K562 (cell line): Measurements from ENCODE around the gene UBR3. TPM values are rescaled to one million over a fixed set of nuclear protein-coding genes. Genes with fewer than 3 reads are reported as not detected.
A peak's percentile ranks its signal among the peaks of the same experiment; 100 is the strongest.

ENCODE experiments used
- ATAC-seq: fragments of 200-7000 bp; cut with Tn5 transposase; 3 replicates; pipeline ENCODE4 v1.9.1; 2020; ENCODE audit warnings: moderate library complexity
- BruUV-seq: library from RNA; stranded (reverse); fragments of 400-500 nt; replicated peaks from 2 replicates; lab custom pipeline; 2021; lab: Mats Ljungman, UMichigan
- CTCF ChIA-PET: fragments of 300-600 bp; formaldehyde crosslinking; extraction: SDS; loops from one replicate; lab custom pipeline; 2021; ENCODE audit warnings: low intra/inter-chr PET ratio; lab: Yijun Ruan, JAX
- POLR2A ChIA-PET: fragments of 300-600, 350-650 bp; sonication (Branson Sonifier 250); formaldehyde crosslinking; extraction: SDS; loops from one replicate; lab custom pipeline; 2021; ENCODE audit warnings: antibody characterized with exemption, inconsistent platforms; lab: Yijun Ruan, JAX
- DNase-seq, 4 experiments: peaks; one replicate each; pipeline versions ENCODE4 v3.0.0 to v3.0.0-alpha.2; 2011 to 2018; ENCODE audit warnings: low spot score in 3 of 4, mixed read lengths in 3 of 4; ENCODE audit errors: extremely low read depth in 1 of 4
- FAIRE-seq: peaks from 2 replicates; lab custom pipeline; 2011; peaks lifted over from hg19 to GRCh38; lab: Jason Lieb, UNC
- H2AFZ ChIP-seq: 2 replicates; pipeline ENCODE4 v1.6.0; 2011; ENCODE audit warnings: low read depth, low read length, control low read depth, inconsistent platforms
- H3K27ac ChIP-seq: fragments of 200-600 bp; 3 replicates; pipeline ENCODE4 v1.8.0; 2011; ENCODE audit warnings: low read depth, mild to moderate bottlenecking, control low read depth, inconsistent platforms, low read length, moderate library complexity, mixed read lengths; ENCODE audit errors: extremely low read depth
- H3K27me3 ChIP-seq, 2 experiments: fragments of 300-600 bp in 1 of 2; 2 replicates in 1 of 2; 3 replicates in 1 of 2; pipeline versions ENCODE4 v1.6.0 to v1.8.0; 2011; ENCODE audit warnings: inconsistent platforms in 2 of 2, low read length in 2 of 2, mild to moderate bottlenecking in 1 of 2, mixed read lengths in 1 of 2, moderate library complexity in 1 of 2; ENCODE audit not compliant: control insufficient read depth in 2 of 2, insufficient read depth in 2 of 2
- H3K36me3 ChIP-seq: fragments of 300-600 bp; 3 replicates; pipeline ENCODE4 v1.8.0; 2011; ENCODE audit warnings: mild to moderate bottlenecking, low read length, inconsistent platforms; ENCODE audit not compliant: control insufficient read depth, insufficient read depth
- H3K4me1 ChIP-seq, 2 experiments: fragments of 200-600 bp in 1 of 2; replicated peaks in 1 of 2; 2 replicates in 1 of 2; 3 replicates in 1 of 2; pipeline versions ENCODE4 v1.5.1 to v1.8.0; 2011; ENCODE audit warnings: inconsistent platforms in 2 of 2, low read length in 2 of 2, mild to moderate bottlenecking in 1 of 2, mixed read lengths in 1 of 2, moderate library complexity in 1 of 2; ENCODE audit not compliant: control insufficient read depth in 2 of 2, insufficient read depth in 2 of 2
- H3K4me2 ChIP-seq: 2 replicates; pipeline ENCODE4 v1.6.1; 2011; ENCODE audit warnings: low read length, control low read depth, inconsistent platforms, mixed read lengths; ENCODE audit not compliant: insufficient read depth
- H3K4me3 ChIP-seq: fragments of 200-600 bp; sonication (generic), shearing (Covaris generic); 2 replicates; pipeline ENCODE4 v1.5.1; 2016; ENCODE audit warnings: control low read depth, inconsistent platforms
- H3K79me2 ChIP-seq: fragments of 200-600 bp; 3 replicates; pipeline ENCODE4 v1.8.0; 2011; ENCODE audit warnings: low read length, inconsistent platforms; ENCODE audit not compliant: control insufficient read depth, insufficient read depth
- H3K9ac ChIP-seq, 2 experiments: 2 replicates each; pipeline versions ENCODE4 v1.6.0 to v1.6.1; 2011; ENCODE audit warnings: low read depth in 2 of 2, low read length in 2 of 2, control low read depth in 1 of 2, inconsistent platforms in 1 of 2, mild to moderate bottlenecking in 1 of 2, mixed read lengths in 1 of 2; ENCODE audit not compliant: insufficient read depth in 1 of 2
- H3K9me1 ChIP-seq: one replicate; pipeline ENCODE4 v1.6.0; 2011; ENCODE audit warnings: inconsistent platforms, mild to moderate bottlenecking, low read length, moderate library complexity; ENCODE audit not compliant: control insufficient read depth, insufficient read depth
- H3K9me3 ChIP-seq: replicated peaks from 2 replicates; pipeline ENCODE4 v1.5.1; 2011; ENCODE audit warnings: low read depth, low read length, inconsistent platforms; ENCODE audit not compliant: control insufficient read depth, insufficient read depth
- H4K20me1 ChIP-seq: replicated peaks from 2 replicates; pipeline ENCODE4 v1.6.1; 2011; ENCODE audit warnings: low read length, inconsistent platforms, mixed read lengths; ENCODE audit not compliant: control insufficient read depth, insufficient read depth
- ARID3A ChIP-seq: IDR thresholded peaks from 2 replicates; pipeline ENCODE4 v1.6.1; 2012; ENCODE audit warnings: low read depth, low read length, improper control_type of control experiment, borderline replicate concordance
- CCNT2 ChIP-seq: IDR thresholded peaks from 2 replicates; pipeline ENCODE4 v1.6.1; 2011; ENCODE audit warnings: borderline replicate concordance, low read depth, mild to moderate bottlenecking, moderate library complexity, mixed read lengths, low read length; ENCODE audit not compliant: insufficient read length; ENCODE audit errors: extremely low read depth
- CEBPG ChIP-seq, 3 experiments: fragments of 200-800 bp in 1 of 3; sonication (Bioruptor generic) in 1 of 3; sonication (generic) in 1 of 3; formaldehyde crosslinking in 1 of 3; IDR thresholded peaks in 2 of 3; conservative IDR thresholded peaks in 1 of 3; 2 replicates each; pipeline versions ENCODE4 v1.6.1 to v1.8.0; 2016 to 2022; ENCODE audit warnings: missing compliant biosample characterization in 2 of 3, missing genetic modification characterization in 2 of 3, mild to moderate bottlenecking in 1 of 3, missing genetic modification reagents in 1 of 3
- DEAF1 ChIP-seq: fragments of 450-650 bp; formaldehyde crosslinking; IDR thresholded peaks from 2 replicates; pipeline ENCODE4 v1.4.0; 2020; ENCODE audit warnings: mild to moderate bottlenecking, moderate library complexity
- E2F3 ChIP-seq: fragments of 250-450 bp; sonication (Bioruptor Pico); IDR thresholded peaks from 2 replicates; pipeline ENCODE4 v1.4.0; 2020; ENCODE audit warnings: mild to moderate bottlenecking
- HLTF ChIP-seq: fragments of 450-650 bp; IDR thresholded peaks from 2 replicates; pipeline ENCODE4 v1.6.1; 2016
- IRF2 ChIP-seq: sonication (generic); formaldehyde crosslinking; IDR thresholded peaks from 2 replicates; pipeline ENCODE4 v1.8.1; 2022; ENCODE audit warnings: mild to moderate bottlenecking, missing genetic modification reagents
- MAFF ChIP-seq: IDR thresholded peaks from 2 replicates; pipeline ENCODE4 v1.6.1; 2012; ENCODE audit warnings: low read length, improper control_type of control experiment
- MAFG ChIP-seq: fragments of 450-650 bp; conservative IDR thresholded peaks from 2 replicates; pipeline ENCODE4 v1.6.1; 2016; ENCODE audit warnings: missing genetic modification characterization, missing compliant biosample characterization
- MAFK ChIP-seq: IDR thresholded peaks from 2 replicates; pipeline ENCODE4 v1.6.1; 2011; ENCODE audit warnings: low read length, improper control_type of control experiment
- MEIS2 ChIP-seq: fragments of 450-650 bp; IDR thresholded peaks from 2 replicates; pipeline ENCODE4 v1.6.1; 2014; ENCODE audit warnings: mild to moderate bottlenecking; ENCODE audit not compliant: partially characterized antibody
- MIER1 ChIP-seq: fragments of 450-650 bp; IDR thresholded peaks from 2 replicates; pipeline ENCODE4 v1.6.1; 2016; ENCODE audit warnings: antibody characterized with exemption, mild to moderate bottlenecking, low read depth
- MYBL2 ChIP-seq, 2 experiments: fragments of 450-650 bp in 1 of 2; sonication (generic) in 1 of 2; formaldehyde crosslinking in 1 of 2; IDR thresholded peaks; 2 replicates each; pipeline versions ENCODE4 v1.6.1 to v1.8.1; 2017 to 2022; ENCODE audit warnings: borderline replicate concordance in 1 of 2, inconsistent platforms in 1 of 2, low read depth in 1 of 2, mild to moderate bottlenecking in 1 of 2, missing genetic modification reagents in 1 of 2, moderate library complexity in 1 of 2
- POLR2H ChIP-seq: IDR thresholded peaks from 2 replicates; pipeline ENCODE4 v1.6.1; 2016; ENCODE audit warnings: missing genetic modification characterization, low read depth, mild to moderate bottlenecking, control low read depth, missing compliant biosample characterization, moderate library complexity
- RBM39 ChIP-seq: fragments of 200-400 bp; formaldehyde crosslinking; optimal IDR thresholded peaks from 2 replicates; pipeline ENCODE3; 2018; ENCODE audit warnings: low read depth, low read length
- SP1 ChIP-seq: sonication (generic); formaldehyde crosslinking; IDR thresholded peaks from 2 replicates; pipeline ENCODE4 v1.8.1; 2022; ENCODE audit warnings: mild to moderate bottlenecking, missing genetic modification reagents
- TEAD1 ChIP-seq, 2 experiments: fragments of 450-650 bp in 1 of 2; sonication (generic) in 1 of 2; formaldehyde crosslinking; IDR thresholded peaks; 2 replicates each; pipeline versions ENCODE4 v1.4.0 to v1.8.0; 2020 to 2022; ENCODE audit warnings: mild to moderate bottlenecking in 2 of 2, missing genetic modification reagents in 1 of 2
- THAP7 ChIP-seq: fragments of 250-450 bp; sonication (Bioruptor Pico); IDR thresholded peaks from 2 replicates; pipeline ENCODE4 v1.5.0; 2021
- WGBS: fragments of 100-300 bp; shearing (Covaris generic); methylation state at CpG from one replicate; pipeline ENCODE4 v1.1.6; 2016; ENCODE audit warnings: low coverage, mixed read lengths; ENCODE audit not compliant: insufficient coverage; ENCODE audit errors: missing lambda C conversion rate; 5-methylcytosine and 5-hydroxymethylcytosine counted together
- in situ Hi-C: fragments of 300-500 bp; cut with MboI; formaldehyde crosslinking; loops from 4 replicates; pipeline ENCODE4 v1.15.0; 2018; ENCODE audit warnings: inconsistent platforms, mixed read lengths
- intact Hi-C: fragments of 100-400 bp; cut with micrococcal nuclease; formaldehyde crosslinking; loops from 2 replicates; pipeline ENCODE4 v1.14.2; 2022
- polyA plus RNA-seq, 8 experiments: library from polyadenylated mRNA; depleted of rRNA in 4 of 8; stranded (reverse) in 5 of 8; unstranded in 3 of 8; fragments of >200 nt; fragmentation: Nextera tagmentation in 2 of 8; fragmentation: Illumina TruSeq in 1 of 8; extraction: Ambion mirVana in 2 of 8; extraction: Trizol in 1 of 8; gene quantifications; 2 replicates each; pipeline versions ENCODE4 v1.2.1 to v1.2.3, GENCODE V29; 2011 to 2014; ENCODE audit warnings: inconsistent platforms in 1 of 8, missing spikeins in 1 of 8
- total RNA-seq, 7 experiments: library from RNA; depleted of rRNA in 6 of 7; stranded (reverse); fragments of >200 nt in 6 of 7; fragmentation: Illumina TruSeq in 2 of 7; extraction: Trizol in 2 of 7; gene quantifications; 2 replicates each; pipeline versions ENCODE4 v1.2.1 to v1.2.3, GENCODE V29; 2011 to 2021; ENCODE audit warnings: low replicate concordance in 1 of 7

The UBR3 gene
- total and polyA plus RNA-seq, 9 of the 15 experiments (the other 6 are each of a cell fraction or from before 2014, with no cell fraction given) = 14.4 to 63.5 (median 40.4) TPM

- ATAC-seq (no peak), DNase-seq (peak in 2 of 4 experiments; percentile 28 to 67), FAIRE-seq (no peak)
- Histone ChIP-seq H2AFZ (no peak overlapping the region), H3K4me2 (no peak overlapping the region), H3K9me1 (no peaks in the 10 kb centered on the region), H3K79me2 (no peaks in the 10 kb centered on the region; the same call in 2 of the 3 replicates), H3K27ac (no peak overlapping the region), H3K9ac (no peak overlapping the region), H3K36me3 (peaks cover 63% of the 10 kb centered on the region), H3K27me3 (no peaks in the 10 kb centered on the region), H3K9me3 (no peaks in the 10 kb centered on the region), H3K4me3 (no peak overlapping the region), H3K4me1 (peaks cover 3 to 16% of the 10 kb centered on the region in 2 experiments; a peak in 3 of 5 replicates), H4K20me1 (no peaks in the 10 kb centered on the region)
- in situ Hi-C loops = loop anchor here (5.0 to 25.0 kb wide), 2 partner anchors 106 to 884 kb away; partner anchors contain the start of genes GAD1 and METTL5
- intact Hi-C loops = loop anchor here (1.0 to 10.0 kb wide), 5 partner anchors 103 to 476 kb away; partner anchors contain the start of gene FASTKD1
- WGBS = 0% methylated on average over 1 of the region's 1 CpG
- POLR2A ChIA-PET = interaction anchor here (0.6 to 1.5 kb wide), 3 partner anchors 10 to 103 kb away, joined by 3 to 6 read pairs (median 3); partner anchors contain the start of gene METTL5
- no TSS peak for BruUV-seq
- CTCF ChIA-PET = interaction anchor here (0.6 to 4.0 kb wide), 9 partner anchors 10 to 819 kb away, joined by 3 to 74 read pairs (median 3); partner anchors contain the start of genes METTL5 and UBR3
- peak; percentile 92 for TF ChIP-seq MAFF
- peak; percentile 86 for TF ChIP-seq MAFG
- peak; percentile 52; the same call in 1 of the 2 replicates for TF ChIP-seq POLR2H (tag)
- TF ChIP-seq E2F3 = no peak
- TF ChIP-seq RBM39 = no peak
- TF ChIP-seq SP1 (CRISPR knock-in tag) = peak; percentile 34; the same call in 1 of the 2 replicates
- no peak for TF ChIP-seq TEAD1 (CRISPR knock-in tag; IDR thresholded peaks at IDR 0.05)
- peak; percentile 71; the same call in 1 of the 2 replicates for TF ChIP-seq ARID3A
- TF ChIP-seq MYBL2 (IDR thresholded peaks at IDR 0.05; ENCODE audit: low read depth) = no peak
- no peak for TF ChIP-seq MYBL2 (CRISPR knock-in tag; IDR thresholded peaks at IDR 0.05; ENCODE audit: borderline replicate concordance)
- TF ChIP-seq MAFK = peak; percentile 89
- peak; percentile 74 for TF ChIP-seq DEAF1 (CRISPR knock-in tag)
- no peak for TF ChIP-seq CCNT2
- TF ChIP-seq HLTF = no peak
- TF ChIP-seq MIER1 = no peak
- no peak for TF ChIP-seq THAP7 (CRISPR knock-in tag)
- no peak for TF ChIP-seq IRF2 (CRISPR knock-in tag)
- no peak for TF ChIP-seq CEBPG (CRISPR knock-in tag; IDR thresholded peaks at IDR 0.05)
- no peak for TF ChIP-seq CEBPG (tag; conservative IDR thresholded peaks at IDR 0.05 in 1 of 2, IDR thresholded peaks at IDR 0.05 in 1 of 2)
- no peak for TF ChIP-seq MEIS2
Measured at GRCh38 chr2:169928463-169928864, 101.2 kb downstream of the UBR3 start.
